CD14-positive monocyte (primary cell): ENCODE results near the gene LYL1. TPM values are rescaled to one million over a fixed set of nuclear protein-coding genes. Genes with fewer than 3 reads are reported as not detected.

Experiments
- DNase-seq, 3 donors: peaks; one replicate each; pipeline ENCODE4 v3.0.0-alpha.2; 2011 to 2022
- H2AFZ ChIP-seq: 2 replicates; pipeline ENCODE4 v1.6.0; 2012; ENCODE audit warnings: mild to moderate bottlenecking, low read depth, low read length, inconsistent platforms; ENCODE audit not compliant: insufficient read depth, poor library complexity, severe bottlenecking
- H3K27ac ChIP-seq, 2 donors: 1 replicate in 1 of 2; 2 replicates in 1 of 2; pipeline ENCODE4 v1.5.1; 2012 to 2013; ENCODE audit warnings: low read length in 2 of 2, control low read depth in 1 of 2, inconsistent platforms in 1 of 2, low read depth in 1 of 2, mild to moderate bottlenecking in 1 of 2
- H3K27me3 ChIP-seq, 2 donors: one replicate each; pipeline versions ENCODE4 v1.6.0 to v1.6.1; 2011 to 2013; ENCODE audit warnings: low read length in 2 of 2; ENCODE audit not compliant: control insufficient read depth in 2 of 2, insufficient read depth in 2 of 2
- H3K36me3 ChIP-seq, 2 donors: replicated peaks in 1 of 2; 1 replicate in 1 of 2; 2 replicates in 1 of 2; pipeline versions ENCODE4 v1.5.1 to v1.6.1; 2012 to 2013; ENCODE audit warnings: low read length in 2 of 2, control low read depth in 1 of 2, inconsistent platforms in 1 of 2, mild to moderate bottlenecking in 1 of 2; ENCODE audit not compliant: insufficient read depth in 2 of 2, control insufficient read depth in 1 of 2
- H3K4me1 ChIP-seq, 2 donors: 1 replicate in 1 of 2; 2 replicates in 1 of 2; pipeline versions ENCODE4 v1.5.1 to v1.6.1; 2012 to 2013; ENCODE audit warnings: low read length in 2 of 2, control low read depth in 1 of 2, inconsistent platforms in 1 of 2, mild to moderate bottlenecking in 1 of 2, moderate library complexity in 1 of 2; ENCODE audit not compliant: insufficient read depth in 2 of 2, control insufficient read depth in 1 of 2
- H3K4me2 ChIP-seq: replicated peaks from 2 replicates; pipeline ENCODE3; 2012; ENCODE audit warnings: low read length, moderate library complexity, mild to moderate bottlenecking; ENCODE audit not compliant: poor library complexity, severe bottlenecking; ENCODE audit errors: extremely low read depth
- H3K4me3 ChIP-seq, 3 experiments: fragments of 200-600 bp in 1 of 3; sonication (generic) in 1 of 3; replicated peaks in 1 of 3; 1 replicate in 2 of 3; 2 replicates in 1 of 3; pipeline ENCODE4 v1.5.1; 2011 to 2013; ENCODE audit warnings: low read length in 3 of 3, mild to moderate bottlenecking in 3 of 3, control low read depth in 2 of 3, low read depth in 2 of 3, inconsistent platforms in 1 of 3, moderate library complexity in 1 of 3
- H3K79me2 ChIP-seq: 2 replicates; pipeline ENCODE4 v1.6.0; 2012; ENCODE audit warnings: mild to moderate bottlenecking, control low read depth, inconsistent platforms, low read length, moderate library complexity; ENCODE audit not compliant: insufficient read depth
- H3K9ac ChIP-seq: 2 replicates; pipeline ENCODE4 v1.6.0; 2017; ENCODE audit warnings: low read length, mild to moderate bottlenecking; ENCODE audit not compliant: insufficient read depth, poor library complexity, severe bottlenecking
- H3K9me3 ChIP-seq, 2 donors: replicated peaks in 1 of 2; 1 replicate in 1 of 2; 2 replicates in 1 of 2; pipeline versions ENCODE4 v1.5.1 to v1.6.1; 2012 to 2013; ENCODE audit warnings: low read length in 2 of 2, control low read depth in 1 of 2; ENCODE audit not compliant: control insufficient read depth in 1 of 2, insufficient read depth in 1 of 2
- H4K20me1 ChIP-seq: 2 replicates; pipeline ENCODE4 v1.6.0; 2012; ENCODE audit warnings: mild to moderate bottlenecking, low read length, control low read depth, moderate library complexity; ENCODE audit not compliant: insufficient read depth
- H3K27ac Mint-ChIP-seq, 7 donors: one replicate each; pipeline ENCODE4 v1.8.0; 2020; ENCODE audit warnings: mild to moderate bottlenecking in 7 of 7, mixed read lengths in 7 of 7, moderate library complexity in 6 of 7, inconsistent platforms in 2 of 7
- H3K27me3 Mint-ChIP-seq, 3 donors: one replicate each; pipeline ENCODE4 v1.8.0; 2021 to 2022; ENCODE audit warnings: low read depth in 3 of 3, mild to moderate bottlenecking in 3 of 3, mixed read lengths in 3 of 3, moderate library complexity in 3 of 3, inconsistent platforms in 1 of 3
- H3K36me3 Mint-ChIP-seq, 2 donors: one replicate each; pipeline ENCODE4 v1.8.0; 2020; ENCODE audit warnings: mixed read lengths in 2 of 2, inconsistent platforms in 1 of 2, mild to moderate bottlenecking in 1 of 2
- H3K4me1 Mint-ChIP-seq: one replicate; pipeline ENCODE4 v1.8.0; 2020; ENCODE audit warnings: mild to moderate bottlenecking, mixed read lengths
- H3K4me3 Mint-ChIP-seq, 2 donors: one replicate each; pipeline ENCODE4 v1.8.0; 2020; ENCODE audit warnings: mild to moderate bottlenecking in 2 of 2, mixed read lengths in 2 of 2, moderate library complexity in 1 of 2
- H3K9me3 Mint-ChIP-seq, 7 donors: one replicate each; pipeline ENCODE4 v1.8.0; 2020 to 2022; ENCODE audit warnings: mixed read lengths in 7 of 7, mild to moderate bottlenecking in 6 of 7, moderate library complexity in 6 of 7, inconsistent platforms in 2 of 7
- CTCF ChIP-seq: fragments of 200-600 bp; IDR thresholded peaks from one replicate; pipeline ENCODE4 v1.8.0; 2022; ENCODE audit warnings: antibody characterized with exemption, mild to moderate bottlenecking
- WGBS: methylation state at CpG from one replicate; pipeline ENCODE4 v1.1.5; 2013; ENCODE audit warnings: missing lambda C conversion rate; ENCODE audit not compliant: insufficient coverage; 5-methylcytosine and 5-hydroxymethylcytosine counted together
- intact Hi-C, 2 donors: fragments of 100-400 bp; cut with micrococcal nuclease; formaldehyde crosslinking; loops; one replicate each; pipeline versions ENCODE4 v1.15.0 to v1.15.1; 2023
- polyA plus RNA-seq, 3 donors: library from polyadenylated mRNA; depleted of rRNA in 1 of 3; unstranded in 2 of 3; stranded (reverse) in 1 of 3; fragments of 300-500 nt in 2 of 3; fragments of >200 nt in 1 of 3; fragmentation: Illumina TruSeq in 2 of 3; gene quantifications; 1 replicate in 2 of 3; 2 replicates in 1 of 3; pipeline ENCODE4 v1.2.3, GENCODE V29; 2012 to 2021

LYL1 gene
- polyA plus RNA-seq, 3 donors = 35.7 to 51.1 (median 37.1) TPM

- H3K4me3 ChIP-seq = peak overlapping the region; percentile 50 to 84 (median 78)
- H4K20me1 ChIP-seq = peaks cover 12% of the 10 kb centered on the region
- peak overlapping the region; percentile 86 for H3K9ac ChIP-seq
- under 1% methylated on average over 31 of the region's 44 CpGs for WGBS
- Mint-ChIP-seq H3K4me1 (peaks cover 42% of the 10 kb centered on the region), H3K36me3 (peaks cover 7 to 9% of the 10 kb centered on the region in 2 donors), H3K9me3 (no peaks in the 10 kb centered on the region), H3K27ac (peak overlapping the region; percentile 87 to 98 (median 93)), H3K27me3 (peaks cover 1 to 5% (median 1%) of the 10 kb centered on the region in 3 donors), H3K4me3 (peak overlapping the region; percentile 87 to 96)
- H3K79me2 ChIP-seq = peaks cover 46% of the 10 kb centered on the region
- peak in 2 of 3 donors; percentile 50 to 57 for DNase-seq
- no peaks in the 10 kb centered on the region for H3K27me3 ChIP-seq
- peaks cover 50 to 65% of the 10 kb centered on the region in 2 donors for H3K4me1 ChIP-seq
- peak overlapping the region; percentile 100 for H3K4me2 ChIP-seq
- no peaks in the 10 kb centered on the region for H3K9me3 ChIP-seq
- peaks cover 3 to 11% of the 10 kb centered on the region in 2 donors for H3K36me3 ChIP-seq
- intact Hi-C loops = loop anchor here in 1 of 2 donors (2.0 to 10.0 kb wide), 2 partner anchors 119 to 301 kb away; partner anchors contain the start of gene JUNB
- peak; percentile 62 for TF ChIP-seq CTCF
- peak overlapping the region; percentile 72 for H2AFZ ChIP-seq
- peak overlapping the region; percentile 90 to 98 for H3K27ac ChIP-seq
Observed at GRCh38 chr19:13095934-13096927, 6.4 kb downstream of the LYL1 start.

GRCh38 chr19:13095393-13095784 lies 7.3 kb downstream of the LYL1 start:
- H3K27me3 ChIP-seq = no peaks in the 10 kb centered on the region
- Mint-ChIP-seq H3K27ac (peak overlapping the region in 5 of 7 donors; percentile 7 to 95 (median 83)), H3K27me3 (peaks cover 1 to 5% (median 1%) of the 10 kb centered on the region in 3 donors), H3K9me3 (no peaks in the 10 kb centered on the region), H3K36me3 (peaks cover 5 to 6% of the 10 kb centered on the region in 2 donors), H3K4me3 (peak overlapping the region; percentile 87 to 96), H3K4me1 (peaks cover 35% of the 10 kb centered on the region)
- H3K36me3 ChIP-seq = peaks cover 3 to 7% of the 10 kb centered on the region in 2 donors
- H3K4me1 ChIP-seq = peaks cover 42 to 57% of the 10 kb centered on the region in 2 donors
- H3K4me3 ChIP-seq = peak overlapping the region; percentile 50 to 84 (median 50)
- peaks cover 38% of the 10 kb centered on the region for H3K79me2 ChIP-seq
- H3K27ac ChIP-seq = peak overlapping the region; percentile 66 to 98
- no peak for DNase-seq
- H3K9me3 ChIP-seq = no peaks in the 10 kb centered on the region
- peak overlapping the region; percentile 86 for H3K9ac ChIP-seq
- peaks cover 4% of the 10 kb centered on the region for H4K20me1 ChIP-seq
- H2AFZ ChIP-seq = peak overlapping the region; percentile 72
- TF ChIP-seq CTCF = no peak
- WGBS = 0% methylated on average over 15 of the region's 25 CpGs
- peak overlapping the region; percentile 100 for H3K4me2 ChIP-seq
- intact Hi-C loops = loop anchor here in 1 of 2 donors (2.0 to 10.0 kb wide), 2 partner anchors 119 to 301 kb away; partner anchors contain the start of gene JUNB
